SH-SY5Y (cell line): ENCODE results near the gene SPATA6.

Source experiments
- GATA2 ChIP-seq: IDR thresholded peaks from 2 replicates; pipeline ENCODE4 v1.6.1; 2011; ENCODE audit warnings: mild to moderate bottlenecking, low read depth, low read length
- GATA3 ChIP-seq: IDR thresholded peaks from 2 replicates; pipeline ENCODE4 v1.6.1; 2011; ENCODE audit warnings: low read depth, mild to moderate bottlenecking, low read length, moderate library complexity

DNA sequence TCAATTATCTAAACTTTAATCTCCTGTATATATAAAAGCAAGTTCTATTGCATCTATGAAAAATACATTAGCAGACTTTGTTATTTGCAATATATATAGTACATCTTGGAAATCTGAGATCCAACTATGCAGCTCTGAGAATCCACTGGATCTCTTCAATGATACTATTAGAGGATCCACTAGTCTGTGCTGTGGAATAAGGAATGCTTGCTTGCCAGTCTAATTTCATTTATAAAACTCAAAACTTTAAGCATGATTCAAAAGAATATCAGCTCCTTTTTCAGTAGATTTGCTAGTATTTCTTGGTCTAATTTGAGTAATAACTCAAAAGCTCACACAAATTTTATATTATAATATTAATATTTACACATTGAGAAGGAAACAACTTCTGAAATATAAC is 115.1 kb downstream of the SPATA6 start:
- TF ChIP-seq GATA2, result no peak
- no peak for TF ChIP-seq GATA3
